Prostate gland (tissue), 1 donor: ENCODE results near the gene CFC1.
"Not testable (repeated sequence)": the region's sequence is repeated elsewhere in the genome, so short reads cannot be mapped to it uniquely, and the experiment has no call there.

Source experiments
- POLR2A ChIP-seq: fragments of 450-650 bp; IDR thresholded peaks from one replicate; pipeline ENCODE4 v1.6.1; 2016; ENCODE audit warnings: antibody characterized with exemption, mild to moderate bottlenecking
- POLR2AphosphoS5 ChIP-seq: sonication (generic); formaldehyde crosslinking; IDR thresholded peaks from one replicate; pipeline ENCODE4 v1.6.1; 2017; ENCODE audit warnings: antibody characterized with exemption

- not testable (repeated sequence) for TF ChIP-seq POLR2AphosphoS5, POLR2A
Observed at GRCh38 chr2:130610486-130610885, 11.1 kb upstream of the CFC1 start.
